IPS-15b (cell line): ENCODE data around the gene UGT1A8.
"Not testable (repeated sequence)": the region's sequence is repeated elsewhere in the genome, so short reads cannot be mapped to it uniquely, and the experiment has no call there.

ENCODE experiments used
- H3K27me3 ChIP-seq: one replicate; pipeline ENCODE4 v1.6.1; 2013; ENCODE audit warnings: low read length; ENCODE audit not compliant: control insufficient read depth, insufficient read depth
- H3K36me3 ChIP-seq: one replicate; pipeline ENCODE4 v1.6.1; 2013; ENCODE audit warnings: low read length; ENCODE audit not compliant: control insufficient read depth, insufficient read depth
- H3K4me1 ChIP-seq: one replicate; pipeline ENCODE4 v1.6.1; 2013; ENCODE audit warnings: mild to moderate bottlenecking, low read length; ENCODE audit not compliant: control insufficient read depth, insufficient read depth
- H3K4me3 ChIP-seq: one replicate; pipeline ENCODE4 v1.5.1; 2013; ENCODE audit warnings: low read depth, low read length
- H3K9ac ChIP-seq: one replicate; pipeline ENCODE4 v1.6.1; 2013; ENCODE audit warnings: low read depth, mild to moderate bottlenecking, low read length
- H3K9me3 ChIP-seq: one replicate; pipeline ENCODE4 v1.6.1; 2013; ENCODE audit warnings: mild to moderate bottlenecking, low read length; ENCODE audit not compliant: control insufficient read depth, insufficient read depth

UGT1A8 gene

DNA sequence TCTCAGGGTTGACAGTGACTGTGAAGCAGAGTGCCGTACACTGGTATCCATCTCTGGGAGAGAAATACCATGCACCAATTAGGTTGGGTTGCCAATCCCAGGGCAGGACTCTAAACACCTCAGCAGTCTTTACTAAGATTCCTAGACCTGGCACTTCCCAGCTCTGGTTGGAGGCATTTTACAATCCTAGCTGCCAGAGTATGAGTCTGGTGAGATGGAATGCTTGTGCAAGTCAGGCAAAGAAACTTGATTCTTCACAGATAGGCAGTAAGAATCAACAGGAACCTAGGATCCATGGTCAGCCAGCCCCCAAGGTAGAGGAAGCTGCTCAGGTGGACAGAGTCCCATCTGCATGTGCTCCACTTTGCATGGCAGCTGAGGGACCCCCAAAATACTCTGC, 89.3 kb downstream of the UGT1A8 start:
- no peaks in the 10 kb centered on the region for H3K36me3 ChIP-seq
- H3K9ac ChIP-seq = no peak overlapping the region
- no peaks in the 10 kb centered on the region for H3K4me1 ChIP-seq
- no peaks in the 10 kb centered on the region for H3K27me3 ChIP-seq
- H3K9me3 ChIP-seq = no peaks in the 10 kb centered on the region
- H3K4me3 ChIP-seq = no peak overlapping the region

DNA sequence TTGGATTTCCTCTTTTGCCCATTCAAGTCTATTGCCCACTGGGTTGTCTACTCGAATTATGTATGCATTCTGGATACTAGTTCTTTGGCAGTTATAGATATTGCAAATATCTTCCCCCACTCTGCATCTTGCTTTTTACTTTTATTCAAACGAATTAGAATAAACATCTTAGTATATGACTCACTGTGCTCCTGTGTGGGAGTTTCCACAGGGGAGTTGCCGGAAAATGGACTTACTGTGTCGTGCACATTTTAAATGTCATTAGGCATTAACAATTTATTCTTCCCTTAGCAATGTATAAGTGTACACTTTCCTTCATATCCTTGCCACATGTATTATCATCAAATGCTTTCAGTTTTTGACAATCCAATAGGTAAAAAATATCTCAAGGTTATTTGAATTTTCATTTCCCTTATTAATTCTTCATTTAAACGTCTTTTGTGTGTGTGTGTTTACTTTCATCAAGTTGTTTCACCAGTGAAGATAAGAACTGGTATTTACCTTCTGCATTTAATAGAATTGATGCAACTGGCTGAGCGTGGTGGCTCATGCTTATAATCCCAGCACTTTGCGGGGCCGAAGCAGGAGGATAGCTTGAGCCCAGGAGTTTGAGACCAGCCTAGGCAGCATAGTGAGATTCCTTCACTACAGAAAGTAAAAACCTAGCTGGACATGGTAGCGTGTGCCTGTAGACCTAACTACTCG, 90.7 kb downstream of the UGT1A8 start:
- Histone ChIP-seq H3K27me3 (no peaks in the 10 kb centered on the region), H3K36me3 (no peaks in the 10 kb centered on the region), H3K4me3 (no peak overlapping the region), H3K9ac (no peak overlapping the region), H3K9me3 (no peaks in the 10 kb centered on the region), H3K4me1 (no peaks in the 10 kb centered on the region)

- no peaks in the 10 kb centered on the region for H3K36me3 ChIP-seq
- H3K9ac ChIP-seq = no peak overlapping the region
- H3K9me3 ChIP-seq = no peaks in the 10 kb centered on the region
These were observed 91.5 kb downstream of the UGT1A8 start for GRCh38 chr2:233708942-233709341.

DNA sequence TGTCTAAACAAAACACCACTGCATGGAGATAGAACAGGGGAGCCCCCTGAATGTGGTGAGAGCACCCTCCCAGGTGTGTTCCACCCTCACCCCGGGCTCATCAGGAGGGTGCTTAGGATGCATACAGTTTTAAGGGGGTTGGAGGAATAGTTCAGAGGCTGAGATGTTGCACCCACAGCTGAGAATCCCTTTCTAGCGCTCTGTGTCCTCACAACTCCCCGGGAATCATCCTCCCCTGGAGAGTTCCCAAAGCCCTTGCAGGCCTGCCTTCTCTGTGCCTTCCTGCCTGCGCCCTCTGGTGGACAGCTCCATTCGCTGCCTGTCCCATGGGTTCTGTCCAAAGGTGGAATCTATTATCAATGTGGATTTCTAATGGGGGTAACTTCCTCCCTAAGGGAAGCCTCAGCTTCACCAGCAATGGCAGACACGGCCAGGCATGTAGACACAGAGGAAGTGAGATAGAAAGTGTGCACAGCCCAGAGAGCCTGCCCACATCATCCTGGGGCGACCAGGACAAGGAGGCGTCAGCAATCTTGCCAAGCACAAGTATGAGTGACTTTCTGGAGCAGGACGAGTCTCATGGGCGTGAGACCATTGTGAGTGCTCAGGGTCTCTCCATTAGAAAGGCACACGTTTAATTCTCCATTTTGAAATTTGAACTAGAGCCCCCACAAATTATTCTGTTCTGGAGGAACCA, 94.0 kb downstream of the UGT1A8 start:
- no peak overlapping the region for H3K9ac ChIP-seq
- H3K9me3 ChIP-seq = no peaks in the 10 kb centered on the region
- no peaks in the 10 kb centered on the region for H3K36me3 ChIP-seq
- no peaks in the 10 kb centered on the region for H3K4me1 ChIP-seq
- H3K27me3 ChIP-seq = no peaks in the 10 kb centered on the region
- H3K4me3 ChIP-seq = no peak overlapping the region

More at GRCh38 chr2:233708942-233709341, 91.5 kb downstream of the UGT1A8 start:
- Histone ChIP-seq H3K4me1 (no peaks in the 10 kb centered on the region), H3K27me3 (no peaks in the 10 kb centered on the region), H3K4me3 (no peak overlapping the region)

DNA sequence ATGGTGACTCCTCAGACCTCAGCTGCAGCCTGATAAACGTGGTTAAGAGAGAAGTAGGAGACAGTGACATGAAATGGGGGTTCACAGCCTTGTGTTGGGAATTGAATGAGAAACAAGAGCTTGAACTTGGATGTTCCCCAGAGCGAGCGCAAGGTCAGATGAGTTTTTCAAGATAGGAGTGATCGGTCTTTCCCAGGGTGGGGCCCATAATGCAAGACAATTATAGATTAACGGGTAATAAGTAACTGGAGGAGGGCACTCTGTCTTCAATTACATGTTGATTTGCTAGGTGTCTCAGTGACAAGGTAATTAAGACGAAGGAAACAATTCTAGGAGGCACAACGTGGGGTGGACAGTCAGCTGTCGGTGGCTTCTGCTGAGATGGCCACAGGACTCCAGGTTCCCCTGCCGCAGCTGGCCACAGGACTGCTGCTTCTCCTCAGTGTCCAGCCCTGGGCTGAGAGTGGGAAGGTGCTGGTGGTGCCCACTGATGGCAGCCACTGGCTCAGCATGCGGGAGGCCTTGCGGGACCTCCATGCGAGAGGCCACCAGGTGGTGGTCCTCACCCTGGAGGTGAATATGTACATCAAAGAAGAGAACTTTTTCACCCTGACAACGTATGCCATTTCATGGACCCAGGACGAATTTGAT, 95.3 kb downstream of the UGT1A8 start, which contains the start of gene UGT1A5:
Gene UGT1A5 (plus strand): TSS at position 297 of the 651 bp plus-strand sequence. CDS start 85 bp downstream, at position 382.
- Histone ChIP-seq H3K9ac (no peak within 1 kb of the TSS), H3K4me3 (no peak within 1 kb of the TSS), H3K4me1 (no peaks in the 10 kb centered on the region), H3K27me3 (no peaks in the 10 kb centered on the region), H3K9me3 (no peaks in the 10 kb centered on the region), H3K36me3 (no peaks in the 10 kb centered on the region)

DNA sequence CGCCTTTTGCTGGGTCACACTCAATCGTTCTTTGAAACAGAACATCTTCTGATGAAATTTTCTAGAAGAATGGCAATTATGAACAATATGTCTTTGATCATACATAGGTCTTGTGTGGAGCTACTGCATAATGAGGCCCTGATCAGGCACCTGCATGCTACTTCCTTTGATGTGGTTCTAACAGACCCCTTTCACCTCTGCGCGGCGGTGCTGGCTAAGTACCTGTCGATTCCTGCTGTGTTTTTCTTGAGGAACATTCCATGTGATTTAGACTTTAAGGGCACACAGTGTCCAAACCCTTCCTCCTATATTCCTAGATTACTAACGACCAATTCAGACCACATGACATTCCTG, 95.8 kb downstream of the UGT1A8 start:
- Histone ChIP-seq H3K9ac (no peak overlapping the region), H3K27me3 (no peaks in the 10 kb centered on the region), H3K9me3 (no peaks in the 10 kb centered on the region), H3K36me3 (no peaks in the 10 kb centered on the region), H3K4me1 (no peaks in the 10 kb centered on the region), H3K4me3 (no peak overlapping the region)

DNA sequence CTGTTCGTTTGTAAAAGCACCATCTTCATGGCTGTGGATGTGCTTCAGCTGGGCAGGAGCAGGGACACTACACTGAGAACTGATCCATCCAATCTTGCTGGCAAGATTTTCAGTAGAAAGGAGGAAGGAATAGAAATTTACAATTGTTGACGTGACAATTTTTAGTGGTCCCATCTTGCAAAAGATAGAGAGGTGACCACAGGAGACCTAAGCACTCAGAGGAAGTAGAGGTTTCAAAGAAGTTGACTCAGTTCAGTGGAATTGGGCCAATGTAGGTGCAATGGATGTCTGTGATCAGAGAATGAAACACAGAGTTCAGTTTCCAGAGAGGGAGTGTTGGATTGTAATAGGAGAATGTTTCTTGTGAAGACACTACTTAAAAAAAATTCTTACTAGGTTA, 96.7 kb downstream of the UGT1A8 start:
- H3K4me3 ChIP-seq = no peak overlapping the region
- no peaks in the 10 kb centered on the region for H3K9me3 ChIP-seq
- no peaks in the 10 kb centered on the region for H3K4me1 ChIP-seq
- no peaks in the 10 kb centered on the region for H3K27me3 ChIP-seq
- no peaks in the 10 kb centered on the region for H3K36me3 ChIP-seq
- no peak overlapping the region for H3K9ac ChIP-seq

- H3K36me3 ChIP-seq = no peaks in the 10 kb centered on the region
These were observed 101.1 kb downstream of the UGT1A8 start, which contains the start of gene UGT1A4 for GRCh38 chr2:233718552-233718951. UGT1A4 (plus strand) TSS chr2:233718736; CDS start chr2:233718821, 85 bp downstream.

DNA sequence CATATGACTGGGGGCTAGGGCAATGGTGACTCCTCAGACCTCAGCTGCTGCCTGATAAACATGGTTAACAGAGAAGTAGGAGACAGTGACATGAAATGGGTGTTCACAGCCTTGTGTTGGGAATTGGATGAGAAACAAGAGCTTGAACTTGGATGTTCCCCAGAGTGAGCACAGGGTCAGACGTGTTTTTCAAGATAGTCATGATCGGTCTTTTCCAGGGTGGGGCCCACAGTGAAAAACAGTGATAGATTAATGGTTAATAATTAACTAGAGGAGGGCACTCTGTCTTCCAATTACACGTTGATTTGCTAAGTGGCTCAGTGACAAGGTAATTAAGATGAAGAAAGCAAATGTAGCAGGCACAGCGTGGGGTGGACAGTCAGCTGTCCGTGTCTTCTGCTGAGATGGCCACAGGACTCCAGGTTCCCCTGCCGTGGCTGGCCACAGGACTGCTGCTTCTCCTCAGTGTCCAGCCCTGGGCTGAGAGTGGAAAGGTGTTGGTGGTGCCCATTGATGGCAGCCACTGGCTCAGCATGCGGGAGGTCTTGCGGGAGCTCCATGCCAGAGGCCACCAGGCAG, 111.4 kb downstream of the UGT1A8 start, which contains the start of gene UGT1A3:
Gene UGT1A3 (plus strand): TSS at position 320 of the 579 bp plus-strand sequence. CDS start 85 bp downstream, at position 405.
- Histone ChIP-seq H3K4me3 (no peak within 1 kb of the TSS), H3K9ac (no peak within 1 kb of the TSS), H3K4me1 (no peaks in the 10 kb centered on the region), H3K9me3 (no peaks in the 10 kb centered on the region), H3K27me3 (no peaks in the 10 kb centered on the region), H3K36me3 (no peaks in the 10 kb centered on the region)

More at GRCh38 chr2:233718552-233718951, 101.1 kb downstream of the UGT1A8 start, which contains the start of gene UGT1A4:
- no peak within 1 kb of the TSS for H3K4me3 ChIP-seq
- no peak within 1 kb of the TSS for H3K9ac ChIP-seq
- H3K9me3 ChIP-seq = no peaks in the 10 kb centered on the region
- H3K27me3 ChIP-seq = no peaks in the 10 kb centered on the region
- H3K4me1 ChIP-seq = no peaks in the 10 kb centered on the region

DNA sequence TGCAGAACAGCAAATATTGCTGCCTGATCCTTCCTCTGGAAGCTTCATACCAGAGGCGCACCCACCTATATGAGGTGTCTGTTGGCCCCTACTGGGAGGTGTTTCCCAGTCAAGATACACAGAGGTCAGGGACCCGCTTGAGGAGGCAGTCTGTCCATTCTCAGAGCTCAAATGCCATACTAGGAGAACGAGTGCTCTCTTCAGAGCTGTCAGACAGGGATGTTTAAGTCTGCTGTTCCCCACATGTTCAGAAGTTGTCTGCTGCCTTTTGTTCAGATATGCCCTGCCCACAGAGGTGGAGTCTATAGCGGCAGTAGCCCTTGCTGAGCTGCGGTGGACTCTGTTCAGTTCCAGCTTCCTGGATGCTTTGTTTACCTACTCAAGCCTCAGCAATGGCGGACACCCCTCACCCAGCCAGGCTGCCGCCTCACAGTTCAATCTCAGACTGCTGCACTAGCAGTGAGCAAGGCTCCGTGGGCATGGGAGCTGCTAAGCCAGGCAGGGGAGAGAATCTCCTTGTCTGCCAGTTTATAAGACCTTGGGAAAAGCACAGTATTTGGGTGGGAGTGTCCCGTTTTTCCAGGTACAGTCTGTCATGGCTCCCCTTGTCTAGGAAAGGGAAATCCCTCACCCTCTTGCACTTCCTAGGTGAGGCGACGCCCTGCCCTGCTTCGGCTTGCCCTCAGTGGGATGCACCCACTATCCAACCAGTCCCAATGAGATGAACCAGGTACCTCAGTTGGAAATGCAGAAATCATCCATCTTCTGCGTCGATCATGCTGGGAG, 119.6 kb downstream of the UGT1A8 start:
- H3K4me1 ChIP-seq, H3K4me3 ChIP-seq, H3K9me3 ChIP-seq, H3K9ac ChIP-seq, H3K27me3 ChIP-seq, H3K36me3 ChIP-seq: not testable (repeated sequence)

DNA sequence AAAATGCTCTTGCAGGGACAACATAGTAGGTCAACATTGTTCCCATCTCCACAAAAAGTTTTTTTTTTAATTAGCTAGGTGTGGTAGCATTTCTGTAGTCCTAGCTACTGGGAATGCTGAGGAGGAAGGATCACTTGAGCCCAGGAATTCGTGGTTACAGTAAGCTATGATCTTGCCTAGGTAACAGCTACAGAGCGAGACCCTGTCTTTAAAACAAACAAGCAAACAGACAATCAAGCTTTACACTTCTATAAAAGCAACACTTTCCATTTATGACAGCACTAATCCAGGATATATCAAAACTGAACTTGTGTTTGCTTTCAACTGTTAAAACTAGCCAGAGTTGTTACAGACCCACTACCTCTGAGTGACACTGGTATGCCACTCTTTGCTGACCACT, 123.4 kb downstream of the UGT1A8 start:
- H3K36me3 ChIP-seq = no peaks in the 10 kb centered on the region
- H3K27me3 ChIP-seq = no peaks in the 10 kb centered on the region
- peaks cover 4% of the 10 kb centered on the region for H3K9me3 ChIP-seq
- H3K9ac ChIP-seq = no peak overlapping the region
- H3K4me3 ChIP-seq = no peak overlapping the region
- no peaks in the 10 kb centered on the region for H3K4me1 ChIP-seq
